ENCODE measurements around the gene PI4KB. TPM values are rescaled to one million over a fixed set of nuclear protein-coding genes. Genes with fewer than 3 reads are reported as not detected.

The PI4KB gene
- total RNA-seq, 1 experiment from 2014 or later, result 45.1 TPM

GRCh38 chr1:151314137-151314875 lies 12.9 kb downstream of the PI4KB start:
- DNase-seq (ENCODE audit: low read depth, low spot score) (no peak), ATAC-seq (peak; percentile 53; the same call in 1 of the 2 replicates)
- Histone ChIP-seq H3K4me1 (ENCODE audit: control insufficient read depth in 1 of 2, insufficient read depth in 2 of 2, low read length in 2 of 2) (peaks cover 16 to 34% of the 10 kb centered on the region in 2 experiments), H3K9me2 (ENCODE audit: insufficient read depth) (no peaks in the 10 kb centered on the region), H3K4me3 (replicated peaks in 1 of 2; ENCODE audit: low read depth in 1 of 2, low read length in 2 of 2) (no peak overlapping the region), H3K9ac (ENCODE audit: low read length) (no peak overlapping the region), H3K79me2 (ENCODE audit: insufficient read depth, low read length) (peaks cover 3% of the 10 kb centered on the region; the same call in 1 of the 2 replicates), H3K27me3 (ENCODE audit: insufficient read depth, low read length) (no peaks in the 10 kb centered on the region), H3K9me3 (ENCODE audit: control insufficient read depth in 1 of 2, insufficient read depth in 1 of 2, low read depth in 1 of 2, low read length in 2 of 2) (no peaks in the 10 kb centered on the region), H3K27ac (ENCODE audit: low read depth, low read length) (no peak overlapping the region), H3K36me3 (ENCODE audit: control insufficient read depth in 1 of 2, insufficient read depth in 2 of 2, low read length in 2 of 2) (peaks cover 0 to 4% of the 10 kb centered on the region in 2 experiments; a peak in 1 of 4 replicates), H3K4me2 (ENCODE audit: low read length) (peak overlapping the region; percentile 39), H2AFZ (ENCODE audit: low read depth, low read length, poor library complexity, severe bottlenecking) (no peak overlapping the region), H4K20me1 (ENCODE audit: insufficient read depth) (no peaks in the 10 kb centered on the region)
- TF ChIP-seq SRF (IDR thresholded peaks at IDR 0.05; ENCODE audit: low read depth), result no peak
- peak; percentile 10; the same call in 1 of the 2 replicates for TF ChIP-seq SP1 (IDR thresholded peaks at IDR 0.05; ENCODE audit: low read depth)
- peak; percentile 50 for TF ChIP-seq FOSL1 (IDR thresholded peaks at IDR 0.05; ENCODE audit: low read depth)
- TF ChIP-seq POLR2A (IDR thresholded peaks at IDR 0.05; ENCODE audit: borderline replicate concordance, extremely low read depth, insufficient read depth, insufficient read length), result no peak
- TF ChIP-seq RAD21 (IDR thresholded peaks at IDR 0.05; ENCODE audit: low read depth), result no peak
- TF ChIP-seq CEBPB (IDR thresholded peaks at IDR 0.05; ENCODE audit: low read depth), result no peak
- no peak for TF ChIP-seq CBX3 (IDR thresholded peaks at IDR 0.05; ENCODE audit: low read depth)
- ChIA-PET CTCF (interaction anchor here (1.0 to 4.8 kb wide), 2 partner anchors 13 to 26 kb away, joined by 4 to 33 read pairs; no protein-coding TSS in a partner anchor), RAD21 (ENCODE audit: low non-redundant PET in 1 of 2, low total read pairs in 2 of 2, uncharacterized antibody in 2 of 2, unreplicated experiment in 2 of 2) (no interaction called here), POLR2A (interaction anchor here (1.8 kb wide), 1 partner anchor 13 kb away, joined by 11 read pairs; the partner anchor contains the start of gene PI4KB)
- intact Hi-C loops (cut with micrococcal nuclease), result no loop called here
- BruUV-seq (replicated peaks), result no TSS peak

GRCh38 chr1:151313501-151313900 lies 13.7 kb downstream of the PI4KB start:
- no peak overlapping the region for H3K27ac ChIP-seq (ENCODE audit: low read depth, low read length)
- H3K4me3 ChIP-seq (replicated peaks in 1 of 2; ENCODE audit: low read depth in 1 of 2, low read length in 2 of 2), result no peak overlapping the region
- H3K4me2 ChIP-seq (ENCODE audit: low read length), result no peak overlapping the region
- BruUV-seq (replicated peaks), result no TSS peak
- intact Hi-C loops (cut with micrococcal nuclease), result no loop called here
- no peaks in the 10 kb centered on the region for H3K9me3 ChIP-seq (ENCODE audit: control insufficient read depth in 1 of 2, insufficient read depth in 1 of 2, low read depth in 1 of 2, low read length in 2 of 2)
- peaks cover 3% of the 10 kb centered on the region; the same call in 1 of the 2 replicates for H3K79me2 ChIP-seq (ENCODE audit: insufficient read depth, low read length)
- H3K27me3 ChIP-seq (ENCODE audit: insufficient read depth, low read length), result no peaks in the 10 kb centered on the region
- CTCF ChIA-PET, result interaction anchor here (1.0 to 4.8 kb wide), 2 partner anchors 13 to 27 kb away, joined by 4 to 33 read pairs; no protein-coding TSS in a partner anchor
- no peak for ATAC-seq
- no peaks in the 10 kb centered on the region for H3K9me2 ChIP-seq (ENCODE audit: insufficient read depth)
- peaks cover 0 to 4% of the 10 kb centered on the region in 2 experiments; a peak in 1 of 4 replicates for H3K36me3 ChIP-seq (ENCODE audit: control insufficient read depth in 1 of 2, insufficient read depth in 2 of 2, low read length in 2 of 2)
- POLR2A ChIA-PET, result interaction anchor here (1.8 kb wide), 1 partner anchor 14 kb away, joined by 11 read pairs; the partner anchor contains the start of gene PI4KB
- no peak overlapping the region for H2AFZ ChIP-seq (ENCODE audit: low read depth, low read length, poor library complexity, severe bottlenecking)
- no peak for DNase-seq (ENCODE audit: low read depth, low spot score)
- RAD21 ChIA-PET (ENCODE audit: low non-redundant PET in 1 of 2, low total read pairs in 2 of 2, uncharacterized antibody in 2 of 2, unreplicated experiment in 2 of 2), result no interaction called here
- no peak overlapping the region for H3K9ac ChIP-seq (ENCODE audit: low read length)
- peaks cover 16 to 34% of the 10 kb centered on the region in 2 experiments for H3K4me1 ChIP-seq (ENCODE audit: control insufficient read depth in 1 of 2, insufficient read depth in 2 of 2, low read length in 2 of 2)
- no peaks in the 10 kb centered on the region for H4K20me1 ChIP-seq (ENCODE audit: insufficient read depth)
- TF ChIP-seq SP1 (IDR thresholded peaks at IDR 0.05; ENCODE audit: low read depth) (no peak), CTCF (IDR thresholded peaks at IDR 0.05 in 2 of 3, conservative IDR thresholded peaks at IDR 0.05 in 1 of 3; ENCODE audit: borderline replicate concordance in 1 of 3, insufficient read depth in 1 of 3, low read depth in 2 of 3, low read length in 2 of 3) (no peak), ZNF274 (IDR thresholded peaks at IDR 0.05; ENCODE audit: low read depth, low read length) (no peak), EGR1 (IDR thresholded peaks at IDR 0.05; ENCODE audit: low read depth) (no peak), RAD21 (IDR thresholded peaks at IDR 0.05; ENCODE audit: low read depth) (no peak), SRF (IDR thresholded peaks at IDR 0.05; ENCODE audit: low read depth) (no peak), POLR2AphosphoS5 (IDR thresholded peaks at IDR 0.05; ENCODE audit: low read depth, low read length) (no peak), TCF7L2 (IDR thresholded peaks at IDR 0.05; ENCODE audit: borderline replicate concordance, extremely low read depth, insufficient read depth, insufficient read length) (no peak), FOSL1 (IDR thresholded peaks at IDR 0.05; ENCODE audit: low read depth) (no peak), CEBPB (IDR thresholded peaks at IDR 0.05; ENCODE audit: low read depth) (no peak), ZFX (IDR thresholded peaks at IDR 0.05) (no peak), MAX (IDR thresholded peaks at IDR 0.05) (no peak), YY1 (IDR thresholded peaks at IDR 0.05; ENCODE audit: extremely low read depth, insufficient replicate concordance, low read depth, low read length) (no peak), ELF1 (IDR thresholded peaks at IDR 0.05; ENCODE audit: borderline replicate concordance, low read depth) (no peak)

All from HCT116 (cell line).